Right kidney (tissue), 1 donor: ENCODE measurements around the gene MYLIP.

Experiments
- DNase-seq: peaks from one replicate; pipeline ENCODE4 v3.0.0-alpha.2; 2016

MYLIP gene

DNA sequence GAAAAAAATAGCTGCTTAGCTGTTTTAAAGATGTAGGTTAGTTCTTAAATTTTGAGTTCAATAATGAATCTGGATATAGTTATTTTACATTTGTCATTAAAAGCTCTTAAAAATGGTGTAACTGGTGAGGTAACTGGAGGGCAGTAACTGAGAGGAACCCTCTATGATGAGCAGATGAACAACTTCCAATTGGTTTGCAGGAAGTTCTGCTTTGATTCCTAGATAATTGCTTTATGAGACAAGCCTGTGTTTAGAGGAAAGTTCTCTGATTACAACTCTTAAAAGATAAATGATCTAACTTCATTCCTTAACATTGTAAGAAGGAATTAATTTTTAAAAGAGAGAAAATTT lies 8.5 kb downstream of the MYLIP start:
- DNase-seq = no peak

DNA sequence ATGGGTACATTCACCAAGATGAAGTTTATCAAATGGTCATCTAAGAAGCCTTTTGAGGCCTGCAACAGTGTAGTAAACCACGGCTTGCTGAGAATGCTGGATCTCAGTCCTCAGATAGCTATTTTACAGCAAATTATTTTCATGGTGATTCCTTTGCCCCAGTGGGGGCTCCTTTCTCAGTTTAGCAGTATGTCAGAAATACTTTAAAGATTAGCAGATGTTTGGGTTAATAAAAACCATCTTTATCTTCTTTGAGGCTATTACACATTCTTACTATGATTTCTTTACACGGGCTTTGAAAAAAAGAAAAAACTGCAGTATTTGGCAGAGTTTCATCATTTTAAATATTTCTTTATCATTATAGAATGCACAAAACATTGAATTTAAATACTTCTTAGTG lies 10.7 kb downstream of the MYLIP start:
- no peak for DNase-seq

DNA sequence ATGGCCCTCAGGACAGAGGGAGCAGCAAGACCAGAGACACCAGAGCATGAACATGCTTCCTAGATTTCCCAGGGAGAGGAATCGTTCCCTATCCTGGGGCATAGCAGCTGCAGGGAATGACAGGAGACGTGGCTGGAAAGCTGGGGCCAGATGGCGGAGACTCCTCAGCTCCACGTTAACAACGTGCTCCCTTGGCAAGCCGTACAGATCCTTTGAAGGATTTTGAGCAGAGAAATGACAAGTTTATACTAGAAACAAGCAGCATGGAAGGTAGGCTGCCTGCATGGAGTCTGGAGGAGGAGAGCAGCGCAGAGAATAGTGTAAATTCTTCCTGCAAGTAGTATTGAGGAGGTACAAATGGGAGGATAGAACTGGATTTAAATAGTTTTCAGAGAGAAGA lies 11.7 kb downstream of the MYLIP start:
- no peak for DNase-seq

DNA sequence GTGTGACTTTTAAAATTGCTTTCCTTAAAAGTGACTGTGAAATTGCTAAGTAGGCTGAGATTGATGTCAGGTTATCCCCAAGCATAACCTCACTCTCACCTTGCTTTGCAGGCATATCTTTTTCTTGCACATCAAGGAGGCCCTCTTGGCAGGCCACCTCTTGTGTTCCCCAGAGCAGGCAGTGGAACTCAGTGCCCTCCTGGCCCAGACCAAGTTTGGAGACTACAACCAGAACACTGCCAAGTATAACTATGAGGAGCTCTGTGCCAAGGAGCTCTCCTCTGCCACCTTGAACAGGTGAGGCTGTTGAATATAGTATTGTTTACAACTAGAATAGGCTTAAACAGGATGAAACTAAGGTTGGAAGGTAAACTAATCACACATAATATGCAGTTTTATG lies 12.6 kb downstream of the MYLIP start:
- no peak for DNase-seq

DNA sequence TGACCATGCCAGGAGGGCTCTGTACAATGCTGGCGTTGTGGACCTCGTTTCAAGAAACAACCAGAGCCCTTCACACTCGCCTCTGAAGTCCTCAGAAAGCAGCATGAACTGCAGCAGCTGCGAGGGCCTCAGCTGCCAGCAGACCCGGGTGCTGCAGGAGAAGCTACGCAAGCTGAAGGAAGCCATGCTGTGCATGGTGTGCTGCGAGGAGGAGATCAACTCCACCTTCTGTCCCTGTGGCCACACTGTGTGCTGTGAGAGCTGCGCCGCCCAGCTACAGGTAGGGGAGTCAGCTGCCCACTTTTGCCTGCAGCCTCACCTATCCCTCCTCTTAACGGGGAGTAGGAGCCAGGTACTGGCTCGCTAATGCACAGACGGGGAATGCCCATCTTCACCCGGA lies 16.2 kb downstream of the MYLIP start:
- DNase-seq = no peak

GRCh38 chr6:16146028-16146427 lies 17.1 kb downstream of the MYLIP start:
- DNase-seq = no peak

DNA sequence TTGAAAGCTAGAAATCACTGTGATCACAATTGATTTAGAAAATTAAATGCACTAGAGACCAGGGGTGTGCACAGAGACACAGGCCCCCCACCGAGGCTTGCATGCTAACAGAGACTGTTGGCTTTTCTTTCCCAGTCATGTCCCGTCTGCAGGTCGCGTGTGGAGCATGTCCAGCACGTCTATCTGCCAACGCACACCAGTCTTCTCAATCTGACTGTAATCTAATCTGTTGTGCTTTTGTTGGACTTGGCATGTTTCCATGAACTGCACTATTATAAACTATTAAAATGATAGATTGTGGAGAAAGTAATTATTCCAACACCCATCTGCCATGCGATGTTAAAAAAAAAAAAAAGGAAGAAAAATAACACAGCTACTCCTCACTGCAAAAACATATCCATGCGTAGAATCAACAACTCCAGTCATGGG lies 17.7 kb downstream of the MYLIP start:
- DNase-seq = peak; percentile 18

GRCh38 chr6:16148498-16148897 lies 19.6 kb downstream of the MYLIP start:
- no peak for DNase-seq

- DNase-seq = no peak
These were observed 20.4 kb downstream of the MYLIP start for GRCh38 chr6:16149305-16149704.

DNA sequence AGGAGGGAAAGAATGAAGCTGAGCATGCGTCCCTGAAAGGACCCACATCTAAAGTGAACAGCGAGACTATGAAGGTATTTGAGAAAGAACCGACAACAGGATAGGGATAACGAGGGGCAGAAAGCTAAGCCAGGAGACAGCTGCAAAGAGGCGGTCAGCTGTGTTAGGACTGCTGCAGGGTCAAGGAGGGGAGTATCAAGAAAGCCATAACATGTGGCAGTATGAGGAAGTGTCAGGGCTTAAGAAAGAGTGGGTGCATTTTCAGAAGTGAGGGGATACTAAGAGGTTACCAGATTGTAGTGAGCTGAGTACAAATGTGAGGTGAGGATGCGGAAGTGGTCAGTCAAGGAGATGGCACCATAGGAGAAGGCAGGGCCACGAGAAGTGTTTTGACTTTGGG lies 21.2 kb downstream of the MYLIP start:
- no peak for DNase-seq

GRCh38 chr6:16153211-16153820 lies 24.4 kb downstream of the MYLIP start:
- DNase-seq = no peak

DNA sequence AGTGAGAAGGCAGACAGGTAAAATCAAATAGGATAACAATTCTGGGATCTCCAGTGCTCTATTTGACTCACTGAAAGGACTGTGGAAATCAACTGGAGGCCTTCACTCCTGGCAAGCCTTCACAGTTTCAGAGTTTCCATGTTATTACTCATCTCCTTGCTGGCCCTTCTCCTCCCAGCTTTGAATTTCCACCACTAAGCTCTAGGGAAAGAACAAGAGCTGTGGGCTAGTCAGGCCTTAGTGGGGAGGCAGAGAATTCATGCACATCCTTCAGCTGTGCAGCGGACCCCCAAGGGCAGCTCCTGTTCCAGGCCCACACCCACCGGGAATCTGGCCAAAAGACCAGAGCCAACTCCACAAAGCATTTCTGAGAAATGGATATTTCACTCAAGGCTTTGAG lies 26.0 kb downstream of the MYLIP start:
- DNase-seq = no peak

GRCh38 chr6:16157492-16157891 lies 28.6 kb downstream of the MYLIP start:
- no peak for DNase-seq

DNA sequence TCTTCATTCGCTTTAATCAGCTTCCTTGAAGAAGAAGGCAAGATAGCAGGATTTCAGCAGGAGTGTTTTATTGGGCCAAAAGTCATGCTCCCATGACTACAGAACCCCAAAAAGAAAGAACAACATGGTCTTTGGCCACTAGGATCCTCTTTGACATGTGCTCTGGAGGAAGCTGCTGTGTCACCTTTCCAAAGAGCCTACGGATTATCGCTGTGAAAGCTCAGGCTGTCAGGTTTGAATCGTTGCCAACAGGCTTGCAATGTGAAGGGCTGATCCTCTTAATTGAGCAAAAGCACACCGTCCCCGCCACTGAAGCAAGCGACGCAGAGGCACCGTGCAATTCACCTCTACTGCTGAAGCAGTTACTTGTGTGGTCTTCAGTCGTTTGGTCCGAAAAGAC lies 29.0 kb downstream of the MYLIP start:
- no peak for DNase-seq

DNA sequence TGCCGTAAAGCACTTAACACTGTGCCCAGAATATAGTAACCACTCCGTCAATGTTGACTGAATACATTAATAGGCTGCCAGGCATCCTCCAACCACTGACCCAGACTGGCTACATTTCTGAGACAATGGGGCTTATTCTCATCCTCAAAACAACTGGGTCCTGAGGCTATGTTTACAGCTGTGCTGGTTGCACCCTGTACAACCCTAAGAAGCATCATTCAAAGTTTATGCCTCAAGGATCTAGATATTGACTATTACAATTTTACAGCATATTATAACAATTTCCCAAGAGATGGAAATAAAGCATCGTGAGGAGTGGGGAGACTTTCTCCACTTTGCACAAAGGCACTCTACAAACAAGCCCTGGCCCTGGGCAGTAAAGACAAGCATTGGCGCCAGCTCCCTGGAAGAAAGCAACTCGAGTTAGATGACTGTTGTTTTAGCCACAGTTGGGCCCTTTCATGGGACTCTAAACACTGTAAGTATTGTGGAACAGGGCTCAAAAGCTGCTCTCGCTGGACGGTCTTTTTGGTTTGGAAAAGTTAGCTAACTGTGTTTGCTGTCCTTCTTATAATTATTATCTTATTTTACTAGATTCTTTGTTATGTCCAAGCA lies 30.2 kb downstream of the MYLIP start:
- no peak for DNase-seq

- DNase-seq = no peak
These were observed 31.9 kb downstream of the MYLIP start for GRCh38 chr6:16160794-16161193.

DNA sequence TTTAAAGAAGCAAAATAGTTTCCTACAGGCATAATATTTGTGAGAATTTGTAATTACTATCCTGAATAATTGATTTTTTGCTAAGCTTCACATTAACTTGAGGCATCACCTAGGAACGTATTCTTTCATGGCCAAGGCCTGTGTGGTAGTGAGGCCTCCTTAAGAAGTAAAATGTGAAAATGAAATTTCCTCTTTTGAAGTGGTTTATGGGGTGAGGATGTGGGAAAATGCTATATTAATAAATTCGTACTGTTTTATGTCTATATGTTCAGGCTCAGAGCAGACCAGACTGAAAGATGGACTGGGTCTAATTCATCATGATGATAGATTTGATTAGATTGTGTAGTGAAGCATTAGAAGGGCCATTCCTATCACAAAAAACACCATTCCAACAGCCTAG lies 33.1 kb downstream of the MYLIP start:
- no peak for DNase-seq

- DNase-seq = no peak
These were observed 34.2 kb downstream of the MYLIP start for GRCh38 chr6:16163066-16163465.

GRCh38 chr6:16163535-16164300 lies 34.8 kb downstream of the MYLIP start:
- no peak for DNase-seq

- no peak for DNase-seq
These were observed 36.8 kb downstream of the MYLIP start for GRCh38 chr6:16165641-16166040.

- DNase-seq = no peak
These were observed 38.2 kb downstream of the MYLIP start for GRCh38 chr6:16166871-16167608.

DNA sequence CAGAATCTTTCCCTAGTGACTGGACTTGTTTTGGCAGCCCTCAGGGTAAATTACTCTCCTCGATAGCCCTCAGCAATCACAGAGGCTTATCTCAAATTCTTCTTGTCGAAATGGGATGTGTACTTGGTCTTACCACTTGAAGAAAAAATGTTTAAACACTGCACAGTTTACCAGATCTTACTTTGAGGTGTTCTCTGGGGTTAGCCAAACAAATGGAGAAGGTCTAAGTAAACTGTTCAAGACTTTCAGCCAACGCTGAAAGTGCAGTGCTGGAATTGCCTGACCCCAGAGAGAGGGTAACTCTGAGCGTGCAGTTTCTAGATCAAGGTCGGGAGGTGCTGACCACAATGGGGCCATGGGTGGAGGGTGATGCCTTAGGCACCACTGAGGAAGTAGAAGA lies 39.2 kb downstream of the MYLIP start:
- no peak for DNase-seq

DNA sequence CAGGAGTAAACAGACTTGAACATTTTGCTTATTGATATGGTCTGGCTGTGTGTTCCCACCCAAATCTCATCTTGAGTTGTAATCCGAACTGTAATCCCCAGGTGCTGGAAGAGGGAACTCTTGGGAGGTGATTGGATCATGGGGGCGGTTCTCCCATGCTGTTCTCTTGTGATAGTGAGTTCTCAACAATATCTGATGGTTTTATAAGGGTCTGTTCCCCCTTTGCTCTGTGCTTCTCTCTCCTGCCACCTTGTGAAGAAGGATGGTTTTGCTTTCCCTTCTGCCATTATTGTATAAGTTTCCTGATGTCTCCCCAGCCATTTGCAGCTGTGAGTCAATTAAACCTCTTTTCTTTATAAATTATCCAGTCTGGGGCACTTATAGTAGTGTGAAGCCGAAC lies 40.0 kb downstream of the MYLIP start:
- no peak for DNase-seq
